ENCODE data around the gene ETF1.

Gene ETF1

GRCh38 chr5:138468966-138469539, 74.0 kb downstream of the ETF1 start:
- Histone ChIP-seq H3K36me3 (ENCODE audit: low read depth) (peaks cover 26% of the 10 kb centered on the region), H3K27ac (ENCODE audit: poor library complexity, severe bottlenecking) (no peak overlapping the region), H3K9me3 (ENCODE audit: severe bottlenecking) (no peaks in the 10 kb centered on the region), H3K27me3 (ENCODE audit: insufficient read depth, poor library complexity, severe bottlenecking) (no peaks in the 10 kb centered on the region), H3K4me1 (ENCODE audit: insufficient read depth, poor library complexity, severe bottlenecking) (peaks cover 7% of the 10 kb centered on the region), H3K4me3 (ENCODE audit: severe bottlenecking) (no peak overlapping the region)
- no peak for ATAC-seq (ENCODE audit: low read depth)
- DNase-seq (ENCODE audit: low spot score), result no peak
- TF ChIP-seq, protein P1, sequence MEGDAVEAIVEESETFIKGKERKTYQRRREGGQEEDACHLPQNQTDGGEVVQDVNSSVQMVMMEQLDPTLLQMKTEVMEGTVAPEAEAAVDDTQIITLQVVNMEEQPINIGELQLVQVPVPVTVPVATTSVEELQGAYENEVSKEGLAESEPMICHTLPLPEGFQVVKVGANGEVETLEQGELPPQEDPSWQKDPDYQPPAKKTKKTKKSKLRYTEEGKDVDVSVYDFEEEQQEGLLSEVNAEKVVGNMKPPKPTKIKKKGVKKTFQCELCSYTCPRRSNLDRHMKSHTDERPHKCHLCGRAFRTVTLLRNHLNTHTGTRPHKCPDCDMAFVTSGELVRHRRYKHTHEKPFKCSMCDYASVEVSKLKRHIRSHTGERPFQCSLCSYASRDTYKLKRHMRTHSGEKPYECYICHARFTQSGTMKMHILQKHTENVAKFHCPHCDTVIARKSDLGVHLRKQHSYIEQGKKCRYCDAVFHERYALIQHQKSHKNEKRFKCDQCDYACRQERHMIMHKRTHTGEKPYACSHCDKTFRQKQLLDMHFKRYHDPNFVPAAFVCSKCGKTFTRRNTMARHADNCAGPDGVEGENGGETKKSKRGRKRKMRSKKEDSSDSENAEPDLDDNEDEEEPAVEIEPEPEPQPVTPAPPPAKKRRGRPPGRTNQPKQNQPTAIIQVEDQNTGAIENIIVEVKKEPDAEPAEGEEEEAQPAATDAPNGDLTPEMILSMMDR (IDR thresholded peaks at IDR 0.05; ENCODE audit: poor library complexity, severe bottlenecking), result no peak

DNA sequence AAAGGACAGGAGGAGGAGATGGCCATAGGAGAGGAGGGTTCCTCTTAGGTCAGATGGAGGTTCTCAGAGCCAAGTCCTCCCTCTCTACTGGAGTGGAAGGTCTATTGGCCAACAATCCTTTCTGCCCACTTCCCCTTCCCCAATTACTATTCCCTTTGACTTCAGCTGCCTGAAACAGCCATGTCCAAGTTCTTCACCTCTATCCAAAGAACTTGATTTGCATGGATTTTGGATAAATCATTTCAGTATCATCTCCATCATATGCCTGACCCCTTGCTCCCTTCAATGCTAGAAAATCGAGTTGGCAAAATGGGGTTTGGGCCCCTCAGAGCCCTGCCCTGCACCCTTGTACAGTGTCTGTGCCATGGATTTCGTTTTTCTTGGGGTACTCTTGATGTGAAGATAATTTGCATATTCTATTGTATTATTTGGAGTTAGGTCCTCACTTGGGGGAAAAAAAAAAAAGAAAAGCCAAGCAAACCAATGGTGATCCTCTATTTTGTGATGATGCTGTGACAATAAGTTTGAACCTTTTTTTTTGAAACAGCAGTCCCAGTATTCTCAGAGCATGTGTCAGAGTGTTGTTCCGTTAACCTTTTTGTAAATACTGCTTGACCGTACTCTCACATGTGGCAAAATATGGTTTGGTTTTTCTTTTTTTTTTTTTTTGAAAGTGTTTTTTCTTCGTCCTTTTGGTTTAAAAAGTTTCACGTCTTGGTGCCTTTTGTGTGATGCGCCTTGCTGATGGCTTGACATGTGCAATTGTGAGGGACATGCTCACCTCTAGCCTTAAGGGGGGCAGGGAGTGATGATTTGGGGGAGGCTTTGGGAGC, 74.7 kb downstream of the ETF1 start:
- H3K27me3 ChIP-seq (ENCODE audit: insufficient read depth, poor library complexity, severe bottlenecking), result no peaks in the 10 kb centered on the region
- H3K4me1 ChIP-seq (ENCODE audit: insufficient read depth, poor library complexity, severe bottlenecking), result peaks cover 7% of the 10 kb centered on the region
- TF ChIP-seq, protein P1 (IDR thresholded peaks at IDR 0.05; ENCODE audit: poor library complexity, severe bottlenecking), result no peak
- DNase-seq (ENCODE audit: low spot score) (no peak), ATAC-seq (ENCODE audit: low read depth) (no peak)
- no peaks in the 10 kb centered on the region for H3K9me3 ChIP-seq (ENCODE audit: severe bottlenecking)
- peaks cover 26% of the 10 kb centered on the region for H3K36me3 ChIP-seq (ENCODE audit: low read depth)
- H3K27ac ChIP-seq (ENCODE audit: poor library complexity, severe bottlenecking), result no peak overlapping the region
- H3K4me3 ChIP-seq (ENCODE audit: severe bottlenecking), result no peak overlapping the region

GRCh38 chr5:138467711-138468132, 75.3 kb downstream of the ETF1 start:
- no peaks in the 10 kb centered on the region for H3K27me3 ChIP-seq (ENCODE audit: insufficient read depth, poor library complexity, severe bottlenecking)
- no peaks in the 10 kb centered on the region for H3K9me3 ChIP-seq (ENCODE audit: severe bottlenecking)
- TF ChIP-seq, protein P1 (IDR thresholded peaks at IDR 0.05; ENCODE audit: poor library complexity, severe bottlenecking), result no peak
- peaks cover 7% of the 10 kb centered on the region for H3K4me1 ChIP-seq (ENCODE audit: insufficient read depth, poor library complexity, severe bottlenecking)
- no peak overlapping the region for H3K4me3 ChIP-seq (ENCODE audit: severe bottlenecking)
- ATAC-seq (ENCODE audit: low read depth) (no peak), DNase-seq (ENCODE audit: low spot score) (peak; percentile 72)
- H3K27ac ChIP-seq (ENCODE audit: poor library complexity, severe bottlenecking), result no peak overlapping the region
- peaks cover 26% of the 10 kb centered on the region for H3K36me3 ChIP-seq (ENCODE audit: low read depth)

DNA sequence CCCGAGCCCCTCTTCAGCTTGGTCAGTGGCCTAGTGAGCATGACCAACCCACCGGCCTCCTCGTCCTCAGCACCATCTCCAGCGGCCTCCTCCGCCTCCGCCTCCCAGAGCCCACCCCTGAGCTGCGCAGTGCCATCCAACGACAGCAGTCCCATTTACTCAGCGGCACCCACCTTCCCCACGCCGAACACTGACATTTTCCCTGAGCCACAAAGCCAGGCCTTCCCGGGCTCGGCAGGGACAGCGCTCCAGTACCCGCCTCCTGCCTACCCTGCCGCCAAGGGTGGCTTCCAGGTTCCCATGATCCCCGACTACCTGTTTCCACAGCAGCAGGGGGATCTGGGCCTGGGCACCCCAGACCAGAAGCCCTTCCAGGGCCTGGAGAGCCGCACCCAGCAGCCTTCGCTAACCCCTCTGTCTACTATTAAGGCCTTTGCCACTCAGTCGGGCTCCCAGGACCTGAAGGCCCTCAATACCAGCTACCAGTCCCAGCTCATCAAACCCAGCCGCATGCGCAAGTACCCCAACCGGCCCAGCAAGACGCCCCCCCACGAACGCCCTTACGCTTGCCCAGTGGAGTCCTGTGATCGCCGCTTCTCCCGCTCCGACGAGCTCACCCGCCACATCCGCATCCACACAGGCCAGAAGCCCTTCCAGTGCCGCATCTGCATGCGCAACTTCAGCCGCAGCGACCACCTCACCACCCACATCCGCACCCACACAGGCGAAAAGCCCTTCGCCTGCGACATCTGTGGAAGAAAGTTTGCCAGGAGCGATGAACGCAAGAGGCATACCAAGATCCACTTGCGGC, 75.9 kb downstream of the ETF1 start:
- Histone ChIP-seq H3K9me3 (ENCODE audit: severe bottlenecking) (no peaks in the 10 kb centered on the region), H3K4me3 (ENCODE audit: severe bottlenecking) (peak overlapping the region; percentile 86), H3K36me3 (ENCODE audit: low read depth) (peaks cover 26% of the 10 kb centered on the region), H3K27me3 (ENCODE audit: insufficient read depth, poor library complexity, severe bottlenecking) (no peaks in the 10 kb centered on the region), H3K4me1 (ENCODE audit: insufficient read depth, poor library complexity, severe bottlenecking) (peaks cover 7% of the 10 kb centered on the region), H3K27ac (ENCODE audit: poor library complexity, severe bottlenecking) (no peak overlapping the region)
- TF ChIP-seq, protein P1 (IDR thresholded peaks at IDR 0.05; ENCODE audit: poor library complexity, severe bottlenecking), result no peak
- ATAC-seq (ENCODE audit: low read depth), result no peak
- peak; percentile 77 for DNase-seq (ENCODE audit: low spot score)

All from RWPE2 (cell line).